Fibroblast of lung (primary cell): ENCODE measurements around the gene GAS7. TPM values are rescaled to one million over a fixed set of nuclear protein-coding genes. Genes with fewer than 3 reads are reported as not detected.

ENCODE experiments used
- DNase-seq, 2 donors: peaks; one replicate each; pipeline versions ENCODE4 v3.0.0 to v3.0.0-alpha.2; 2010; ENCODE audit warnings: low read depth in 2 of 2
- H2AFZ ChIP-seq: 2 replicates; pipeline ENCODE4 v1.5.1; 2012; ENCODE audit warnings: low read length, control low read depth, inconsistent platforms
- H3K27ac ChIP-seq: 2 replicates; pipeline ENCODE4 v1.5.1; 2011; ENCODE audit warnings: low read length, control low read depth; ENCODE audit not compliant: insufficient read depth
- H3K27me3 ChIP-seq: 2 replicates; pipeline ENCODE4 v1.5.1; 2011; ENCODE audit warnings: mild to moderate bottlenecking, low read length; ENCODE audit not compliant: control insufficient read depth, insufficient read depth
- H3K36me3 ChIP-seq: 2 replicates; pipeline ENCODE4 v1.5.1; 2011; ENCODE audit warnings: low read length; ENCODE audit not compliant: control insufficient read depth, insufficient read depth
- H3K4me1 ChIP-seq: 2 replicates; pipeline ENCODE4 v1.5.1; 2011; ENCODE audit warnings: low read length; ENCODE audit not compliant: control insufficient read depth, insufficient read depth; ENCODE audit errors: extremely low read depth
- H3K4me2 ChIP-seq: 2 replicates; pipeline ENCODE4 v1.5.1; 2011; ENCODE audit warnings: low read length, control low read depth; ENCODE audit not compliant: insufficient read depth; ENCODE audit errors: extremely low read depth
- H3K4me3 ChIP-seq, 4 experiments: fragments of 200-600 bp in 1 of 4; sonication (generic) in 1 of 4; replicated peaks in 1 of 4; 2 replicates each; pipeline ENCODE4 v1.5.1; 2011 to 2016; ENCODE audit warnings: low read length in 4 of 4, low read depth in 3 of 4, mild to moderate bottlenecking in 3 of 4, control low read depth in 2 of 4, inconsistent platforms in 1 of 4, mixed read lengths in 1 of 4; ENCODE audit not compliant: insufficient read depth in 1 of 4; ENCODE audit errors: control extremely low read depth in 1 of 4
- H3K79me2 ChIP-seq: 2 replicates; pipeline ENCODE4 v1.5.1; 2012; ENCODE audit warnings: mild to moderate bottlenecking, low read length, inconsistent platforms; ENCODE audit not compliant: control insufficient read depth, insufficient read depth
- H3K9ac ChIP-seq: 2 replicates; pipeline ENCODE4 v1.5.1; 2011; ENCODE audit warnings: mild to moderate bottlenecking, low read length, control low read depth; ENCODE audit not compliant: insufficient read depth
- H3K9me3 ChIP-seq: 2 replicates; pipeline ENCODE4 v1.5.1; 2012; ENCODE audit warnings: low read depth, low read length; ENCODE audit not compliant: control insufficient read depth, insufficient read depth
- H4K20me1 ChIP-seq: 2 replicates; pipeline ENCODE4 v1.5.1; 2011; ENCODE audit warnings: low read length; ENCODE audit not compliant: control insufficient read depth, insufficient read depth; ENCODE audit errors: extremely low read depth
- EZH2 ChIP-seq: IDR thresholded peaks from 2 replicates; pipeline ENCODE4 v1.5.1; 2012; ENCODE audit warnings: low read length, control low read depth, mild to moderate bottlenecking; ENCODE audit errors: missing control alignments
- polyA plus RNA-seq, 2 donors: library from polyadenylated mRNA; depleted of rRNA in 1 of 2; stranded (reverse) in 1 of 2; unstranded in 1 of 2; fragments of >200 nt; gene quantifications; 2 replicates each; pipeline ENCODE4 v1.2.1, GENCODE V29; 2011 to 2012; ENCODE audit warnings: missing spikeins in 1 of 2
- total RNA-seq: library from RNA; depleted of rRNA; stranded (reverse); fragments of >200 nt; gene quantifications from 2 replicates; pipeline ENCODE4 v1.2.1, GENCODE V29; 2014
- TF ChIP-seq, protein P1 (sequence below), 2 donors: IDR thresholded peaks in 1 of 2; conservative IDR thresholded peaks in 1 of 2; 1 replicate in 1 of 2; 2 replicates in 1 of 2; pipeline ENCODE4 v1.5.1; 2011 to 2012; ENCODE audit warnings: low read length in 2 of 2, control low read depth in 1 of 2, inconsistent platforms in 1 of 2, low read depth in 1 of 2, mild to moderate bottlenecking in 1 of 2

Gene GAS7
- total and polyA plus RNA-seq, 2 donors (not counting 1 experiment from before 2014, with no cell fraction given), result 0.58 to 2.6 TPM

GRCh38 chr17:10073941-10074340 lies 124.5 kb downstream of the GAS7 start:
- H3K4me2 ChIP-seq, result no peak overlapping the region
- H3K36me3 ChIP-seq, result no peaks in the 10 kb centered on the region
- no peaks in the 10 kb centered on the region for H4K20me1 ChIP-seq
- H3K27me3 ChIP-seq, result no peaks in the 10 kb centered on the region
- DNase-seq, result no peak
- no peak overlapping the region for H3K4me3 ChIP-seq
- H3K9ac ChIP-seq, result no peak overlapping the region
- H3K4me1 ChIP-seq, result no peaks in the 10 kb centered on the region
- no peaks in the 10 kb centered on the region for H3K79me2 ChIP-seq
- H2AFZ ChIP-seq, result no peak overlapping the region
- no peak overlapping the region for H3K27ac ChIP-seq
- TF ChIP-seq EZH2, result no peak
- TF ChIP-seq, protein P1, sequence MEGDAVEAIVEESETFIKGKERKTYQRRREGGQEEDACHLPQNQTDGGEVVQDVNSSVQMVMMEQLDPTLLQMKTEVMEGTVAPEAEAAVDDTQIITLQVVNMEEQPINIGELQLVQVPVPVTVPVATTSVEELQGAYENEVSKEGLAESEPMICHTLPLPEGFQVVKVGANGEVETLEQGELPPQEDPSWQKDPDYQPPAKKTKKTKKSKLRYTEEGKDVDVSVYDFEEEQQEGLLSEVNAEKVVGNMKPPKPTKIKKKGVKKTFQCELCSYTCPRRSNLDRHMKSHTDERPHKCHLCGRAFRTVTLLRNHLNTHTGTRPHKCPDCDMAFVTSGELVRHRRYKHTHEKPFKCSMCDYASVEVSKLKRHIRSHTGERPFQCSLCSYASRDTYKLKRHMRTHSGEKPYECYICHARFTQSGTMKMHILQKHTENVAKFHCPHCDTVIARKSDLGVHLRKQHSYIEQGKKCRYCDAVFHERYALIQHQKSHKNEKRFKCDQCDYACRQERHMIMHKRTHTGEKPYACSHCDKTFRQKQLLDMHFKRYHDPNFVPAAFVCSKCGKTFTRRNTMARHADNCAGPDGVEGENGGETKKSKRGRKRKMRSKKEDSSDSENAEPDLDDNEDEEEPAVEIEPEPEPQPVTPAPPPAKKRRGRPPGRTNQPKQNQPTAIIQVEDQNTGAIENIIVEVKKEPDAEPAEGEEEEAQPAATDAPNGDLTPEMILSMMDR (conservative IDR thresholded peaks at IDR 0.05 in 1 of 2, IDR thresholded peaks at IDR 0.05 in 1 of 2; ENCODE audit: low read depth in 1 of 2, low read length in 2 of 2), result no peak
- no peaks in the 10 kb centered on the region for H3K9me3 ChIP-seq

GRCh38 chr17:10072556-10073425 lies 125.6 kb downstream of the GAS7 start:
- no peak overlapping the region for H3K9ac ChIP-seq
- H3K4me3 ChIP-seq, result no peak overlapping the region
- H3K9me3 ChIP-seq, result no peaks in the 10 kb centered on the region
- H3K27ac ChIP-seq, result no peak overlapping the region
- TF ChIP-seq, protein P1 (conservative IDR thresholded peaks at IDR 0.05 in 1 of 2, IDR thresholded peaks at IDR 0.05 in 1 of 2; ENCODE audit: low read depth in 1 of 2, low read length in 2 of 2), result no peak
- no peak for TF ChIP-seq EZH2
- no peaks in the 10 kb centered on the region for H4K20me1 ChIP-seq
- no peaks in the 10 kb centered on the region for H3K36me3 ChIP-seq
- H2AFZ ChIP-seq, result no peak overlapping the region
- no peaks in the 10 kb centered on the region for H3K27me3 ChIP-seq
- no peak for DNase-seq
- no peaks in the 10 kb centered on the region for H3K79me2 ChIP-seq
- H3K4me2 ChIP-seq, result no peak overlapping the region
- H3K4me1 ChIP-seq, result no peaks in the 10 kb centered on the region

- no peaks in the 10 kb centered on the region for H3K27me3 ChIP-seq
- no peaks in the 10 kb centered on the region for H3K9me3 ChIP-seq
- no peak overlapping the region for H3K4me3 ChIP-seq
- no peak for TF ChIP-seq EZH2
- TF ChIP-seq, protein P1 (conservative IDR thresholded peaks at IDR 0.05 in 1 of 2, IDR thresholded peaks at IDR 0.05 in 1 of 2; ENCODE audit: low read depth in 1 of 2, low read length in 2 of 2), result no peak
- H2AFZ ChIP-seq, result no peak overlapping the region
- H3K79me2 ChIP-seq, result no peaks in the 10 kb centered on the region
- no peak overlapping the region for H3K4me2 ChIP-seq
- no peaks in the 10 kb centered on the region for H3K36me3 ChIP-seq
- H3K9ac ChIP-seq, result no peak overlapping the region
- no peak overlapping the region for H3K27ac ChIP-seq
- DNase-seq, result no peak
- H4K20me1 ChIP-seq, result no peaks in the 10 kb centered on the region
- no peaks in the 10 kb centered on the region for H3K4me1 ChIP-seq
These were observed 126.3 kb downstream of the GAS7 start for GRCh38 chr17:10072086-10072485.
